SJSA1 (cell line): ENCODE results near the gene UBAC1. TPM values are rescaled to one million over a fixed set of nuclear protein-coding genes. Genes with fewer than 3 reads are reported as not detected.

Source experiments
- DNase-seq, 2 experiments: peaks; one replicate each; pipeline ENCODE4 v3.0.0-alpha.2; 2015 to 2020; ENCODE audit warnings: low spot score in 2 of 2, low read depth in 1 of 2
- H3K27ac ChIP-seq: fragments of 250-450 bp; sonication (Bioruptor Pico); 2 replicates; pipeline ENCODE4 v1.5.1; 2020; ENCODE audit warnings: mild to moderate bottlenecking, moderate library complexity
- H3K27me3 ChIP-seq: fragments of 250-450 bp; sonication (Bioruptor Pico); replicated peaks from 2 replicates; pipeline ENCODE4 v1.5.1; 2020; ENCODE audit warnings: mild to moderate bottlenecking, moderate library complexity
- H3K36me3 ChIP-seq: fragments of 250-450 bp; sonication (Bioruptor Pico); 2 replicates; pipeline ENCODE4 v1.5.1; 2020; ENCODE audit warnings: mild to moderate bottlenecking
- H3K4me1 ChIP-seq: fragments of 250-450 bp; sonication (Bioruptor Pico); replicated peaks from 2 replicates; pipeline ENCODE4 v1.6.1; 2021; ENCODE audit warnings: mild to moderate bottlenecking
- H3K4me3 ChIP-seq: fragments of 250-450 bp; sonication (Bioruptor Pico); 2 replicates; pipeline ENCODE4 v1.5.1; 2020; ENCODE audit warnings: mild to moderate bottlenecking
- H3K9me3 ChIP-seq: fragments of 250-450 bp; sonication (Bioruptor Pico); replicated peaks from 2 replicates; pipeline ENCODE4 v1.5.1; 2020; ENCODE audit warnings: mild to moderate bottlenecking
- total RNA-seq: library from RNA; depleted of rRNA; stranded (reverse); fragments of >200 nt; shearing (Covaris generic); gene quantifications from 2 replicates; pipeline ENCODE4 v1.2.3, GENCODE V29; 2014

The UBAC1 gene
- total RNA-seq, 1 experiment from 2014 or later = 51.6 TPM

GRCh38 chr9:135941288-135941995, 19.7 kb downstream of the UBAC1 start:
- H3K4me3 ChIP-seq = no peak overlapping the region
- H3K36me3 ChIP-seq = peaks cover 51% of the 10 kb centered on the region

GRCh38 chr9:135939351-135940265, 21.6 kb downstream of the UBAC1 start:
- DNase-seq = no peak
- Histone ChIP-seq H3K4me3 (no peak overlapping the region), H3K4me1 (no peaks in the 10 kb centered on the region), H3K27me3 (no peaks in the 10 kb centered on the region), H3K27ac (no peak overlapping the region), H3K9me3 (no peaks in the 10 kb centered on the region), H3K36me3 (peaks cover 33% of the 10 kb centered on the region)

More at GRCh38 chr9:135941288-135941995, 19.7 kb downstream of the UBAC1 start:
- Histone ChIP-seq H3K9me3 (no peaks in the 10 kb centered on the region), H3K4me1 (no peaks in the 10 kb centered on the region), H3K27ac (no peak overlapping the region), H3K27me3 (no peaks in the 10 kb centered on the region)
- no peak for DNase-seq

GRCh38 chr9:135937521-135938489, 23.4 kb downstream of the UBAC1 start:
- H3K4me1 ChIP-seq = no peaks in the 10 kb centered on the region
- DNase-seq = no peak
- H3K9me3 ChIP-seq = no peaks in the 10 kb centered on the region
- H3K27me3 ChIP-seq = no peaks in the 10 kb centered on the region
- H3K27ac ChIP-seq = no peak overlapping the region
- H3K36me3 ChIP-seq = peaks cover 23% of the 10 kb centered on the region
- H3K4me3 ChIP-seq = no peak overlapping the region

GRCh38 chr9:135933114-135933513, 28.1 kb downstream of the UBAC1 start:
- Histone ChIP-seq H3K9me3 (no peaks in the 10 kb centered on the region), H3K36me3 (peaks cover 21% of the 10 kb centered on the region), H3K4me3 (no peak overlapping the region)

GRCh38 chr9:135932656-135933055, 28.5 kb downstream of the UBAC1 start:
- no peak for DNase-seq
- Histone ChIP-seq H3K4me1 (peaks cover 5% of the 10 kb centered on the region), H3K27ac (no peak overlapping the region), H3K36me3 (peaks cover 17% of the 10 kb centered on the region), H3K9me3 (no peaks in the 10 kb centered on the region), H3K4me3 (no peak overlapping the region), H3K27me3 (no peaks in the 10 kb centered on the region)

More at GRCh38 chr9:135933114-135933513, 28.1 kb downstream of the UBAC1 start:
- no peak for DNase-seq
- Histone ChIP-seq H3K27ac (no peak overlapping the region), H3K27me3 (no peaks in the 10 kb centered on the region), H3K4me1 (peaks cover under 1% of the 10 kb centered on the region; the same call in 1 of the 2 replicates)

GRCh38 chr9:135931349-135931820, 29.8 kb downstream of the UBAC1 start:
- no peak overlapping the region for H3K27ac ChIP-seq
- H3K27me3 ChIP-seq = no peaks in the 10 kb centered on the region
- H3K9me3 ChIP-seq = no peaks in the 10 kb centered on the region
- peaks cover 18% of the 10 kb centered on the region for H3K36me3 ChIP-seq
- DNase-seq = no peak
- H3K4me1 ChIP-seq = peaks cover 18% of the 10 kb centered on the region
- no peak overlapping the region for H3K4me3 ChIP-seq

GRCh38 chr9:135930446-135931345, 30.5 kb downstream of the UBAC1 start:
- DNase-seq = no peak
- peaks cover 20% of the 10 kb centered on the region for H3K4me1 ChIP-seq
- no peak overlapping the region for H3K27ac ChIP-seq
- H3K4me3 ChIP-seq = no peak overlapping the region
- no peaks in the 10 kb centered on the region for H3K9me3 ChIP-seq
- peaks cover 23% of the 10 kb centered on the region for H3K36me3 ChIP-seq
- H3K27me3 ChIP-seq = no peaks in the 10 kb centered on the region

GRCh38 chr9:135929656-135930445, 31.3 kb downstream of the UBAC1 start:
- H3K27me3 ChIP-seq = no peaks in the 10 kb centered on the region
- no peak overlapping the region for H3K27ac ChIP-seq
- no peaks in the 10 kb centered on the region for H3K9me3 ChIP-seq
- no peak for DNase-seq
- peaks cover 20% of the 10 kb centered on the region for H3K4me1 ChIP-seq
- no peak overlapping the region for H3K4me3 ChIP-seq
- peaks cover 23% of the 10 kb centered on the region for H3K36me3 ChIP-seq

GRCh38 chr9:135928731-135929655, 32.2 kb downstream of the UBAC1 start:
- DNase-seq = no peak
- Histone ChIP-seq H3K36me3 (peaks cover 23% of the 10 kb centered on the region), H3K4me1 (peaks cover 20% of the 10 kb centered on the region), H3K27ac (no peak overlapping the region), H3K27me3 (no peaks in the 10 kb centered on the region), H3K9me3 (no peaks in the 10 kb centered on the region), H3K4me3 (no peak overlapping the region)

- no peaks in the 10 kb centered on the region for H3K9me3 ChIP-seq
- peaks cover 20% of the 10 kb centered on the region for H3K4me1 ChIP-seq
- peaks cover 23% of the 10 kb centered on the region for H3K36me3 ChIP-seq
- no peak for DNase-seq
- H3K27ac ChIP-seq = no peak overlapping the region
- no peaks in the 10 kb centered on the region for H3K27me3 ChIP-seq
- no peak overlapping the region for H3K4me3 ChIP-seq
Observed at GRCh38 chr9:135928074-135928730, 33.0 kb downstream of the UBAC1 start.
